HG03159 (cell line): ENCODE results near the gene WASHC2C.
A peak's percentile ranks its signal among the peaks of the same experiment; 100 is the strongest.
"Not testable (repeated sequence)": the region's sequence is repeated elsewhere in the genome, so short reads cannot be mapped to it uniquely, and the experiment has no call there.

ENCODE experiments used
- ATAC-seq: cut with Tn5 transposase; IDR thresholded peaks from one replicate; pipeline ENCODE4 v1.9.1; 2021; ENCODE audit warnings: mild to moderate bottlenecking, moderate library complexity; ENCODE audit not compliant: unreplicated experiment

The WASHC2C gene

GRCh38 chr10:45726703-45727420 is at the start of gene WASHC2C:
TSS of gene WASHC2C (plus strand) at chr10:45727266. CDS start at chr10:45727318, 52 bp downstream.
- peak; percentile 92 for ATAC-seq

GRCh38 chr10:45678467-45678866 is 48.6 kb upstream of the WASHC2C start:
- ATAC-seq, result not testable (repeated sequence)

- peak; percentile 56 for ATAC-seq
Measured at GRCh38 chr10:45710200-45710796, 16.8 kb upstream of the WASHC2C start.

- ATAC-seq, result not testable (repeated sequence)
Measured at GRCh38 chr10:45711223-45711622, 15.8 kb upstream of the WASHC2C start.

- ATAC-seq, result not testable (repeated sequence)
Measured at GRCh38 chr10:45717053-45717452, 10.0 kb upstream of the WASHC2C start.

- not testable (repeated sequence) for ATAC-seq
Measured at GRCh38 chr10:45717642-45718041, 9.4 kb upstream of the WASHC2C start.

GRCh38 chr10:45721503-45721902 is 5.6 kb upstream of the WASHC2C start:
- not testable (repeated sequence) for ATAC-seq

GRCh38 chr10:45723851-45724250 is 3.2 kb upstream of the WASHC2C start:
- ATAC-seq, result not testable (repeated sequence)

GRCh38 chr10:45727421-45727965 is 427 bp downstream of the WASHC2C start:
- peak; percentile 50 for ATAC-seq

- ATAC-seq, result not testable (repeated sequence)
Measured at GRCh38 chr10:45734449-45734848, 7.4 kb downstream of the WASHC2C start.

- not testable (repeated sequence) for ATAC-seq
Measured at GRCh38 chr10:45734867-45735266, 7.8 kb downstream of the WASHC2C start.

GRCh38 chr10:45741559-45741958 is 14.5 kb downstream of the WASHC2C start:
- not testable (repeated sequence) for ATAC-seq

GRCh38 chr10:45742014-45742413 is 14.9 kb downstream of the WASHC2C start:
- ATAC-seq, result not testable (repeated sequence)

GRCh38 chr10:45751141-45751540 is 24.1 kb downstream of the WASHC2C start:
- ATAC-seq, result not testable (repeated sequence)

GRCh38 chr10:45752210-45752609 is 25.1 kb downstream of the WASHC2C start:
- not testable (repeated sequence) for ATAC-seq

GRCh38 chr10:45753979-45754495 is 27.0 kb downstream of the WASHC2C start:
- not testable (repeated sequence) for ATAC-seq

GRCh38 chr10:45755083-45755482 is 28.0 kb downstream of the WASHC2C start:
- not testable (repeated sequence) for ATAC-seq

- ATAC-seq, result not testable (repeated sequence)
Measured at GRCh38 chr10:45756065-45756464, 29.0 kb downstream of the WASHC2C start.

- not testable (repeated sequence) for ATAC-seq
Measured at GRCh38 chr10:45757661-45758396, 30.8 kb downstream of the WASHC2C start.

GRCh38 chr10:45761622-45762021 is 34.6 kb downstream of the WASHC2C start:
- ATAC-seq, result not testable (repeated sequence)

GRCh38 chr10:45763037-45763436 is 36.0 kb downstream of the WASHC2C start:
- not testable (repeated sequence) for ATAC-seq
